Measurements from ENCODE around the gene SLC35B2. TPM values are rescaled to one million over a fixed set of nuclear protein-coding genes. Genes with fewer than 3 reads are reported as not detected.

The SLC35B2 gene
- total RNA-seq, 1 donor, result 92.8 TPM

GRCh38 chr6:44285552-44286284, 28.4 kb upstream of the SLC35B2 start:
- no peak for TF ChIP-seq CTCF (IDR thresholded peaks at IDR 0.05; ENCODE audit: insufficient read depth, low read depth, low read length)

DNA sequence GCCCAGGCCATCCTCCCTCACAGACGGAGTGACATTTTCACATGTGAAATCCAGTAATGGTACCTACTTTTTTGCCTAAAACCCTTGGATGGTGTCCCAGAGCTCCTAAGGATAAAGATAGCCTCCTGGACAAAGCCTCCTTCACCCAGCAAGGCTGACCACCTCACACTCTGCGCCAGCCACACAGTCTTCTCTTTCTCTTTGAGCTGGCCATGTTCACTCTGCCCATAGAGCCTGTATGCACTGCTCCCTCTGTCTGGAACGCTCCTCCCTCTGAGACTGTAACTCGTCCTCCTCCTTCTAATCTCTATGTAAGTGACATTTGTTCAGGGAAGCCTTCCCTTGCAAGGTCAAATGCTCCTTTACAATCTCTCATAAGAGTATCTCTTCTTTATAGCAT, 27.5 kb upstream of the SLC35B2 start:
- H3K4me3 ChIP-seq (ENCODE audit: low read depth, low read length), result no peak overlapping the region
- TF ChIP-seq CTCF (IDR thresholded peaks at IDR 0.05; ENCODE audit: insufficient read depth, low read depth, low read length), result no peak
- DNase-seq (ENCODE audit: low read depth), result no peak

More at GRCh38 chr6:44285552-44286284, 28.4 kb upstream of the SLC35B2 start:
- peak; percentile 27 for DNase-seq (ENCODE audit: low read depth)
- H3K4me3 ChIP-seq (ENCODE audit: low read depth, low read length), result no peak overlapping the region

- TF ChIP-seq CTCF (IDR thresholded peaks at IDR 0.05; ENCODE audit: insufficient read depth, low read depth, low read length), result no peak
- no peak overlapping the region for H3K4me3 ChIP-seq (ENCODE audit: low read depth, low read length)
- no peak for DNase-seq (ENCODE audit: low read depth)
These were observed 26.8 kb upstream of the SLC35B2 start for GRCh38 chr6:44284121-44284520.

- TF ChIP-seq CTCF (IDR thresholded peaks at IDR 0.05; ENCODE audit: insufficient read depth, low read depth, low read length), result no peak
- no peak for DNase-seq (ENCODE audit: low read depth)
- H3K4me3 ChIP-seq (ENCODE audit: low read depth, low read length), result no peak overlapping the region
These were observed 21.7 kb upstream of the SLC35B2 start for GRCh38 chr6:44278774-44279697.

DNA sequence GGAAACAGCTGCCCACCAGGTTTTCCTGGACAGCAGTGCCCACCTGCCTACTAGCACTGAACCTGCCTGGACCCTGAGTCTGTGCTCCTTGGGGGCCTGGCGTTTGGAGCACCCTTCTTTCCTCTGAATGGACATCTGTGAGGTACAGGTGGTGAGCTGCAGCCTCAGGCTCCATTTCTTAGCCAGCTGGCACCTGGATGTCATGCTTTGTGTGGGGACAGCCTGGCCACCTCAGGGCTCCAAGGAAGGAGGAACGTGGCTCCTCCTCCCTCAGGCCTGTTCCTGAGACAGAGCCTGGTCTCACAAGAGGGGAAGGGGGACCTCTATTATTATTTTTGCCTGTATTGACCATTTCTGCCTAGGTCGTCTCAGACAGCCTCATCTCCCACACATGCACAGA, 21.0 kb upstream of the SLC35B2 start:
- H3K4me3 ChIP-seq (ENCODE audit: low read depth, low read length), result no peak overlapping the region
- no peak for DNase-seq (ENCODE audit: low read depth)
- no peak for TF ChIP-seq CTCF (IDR thresholded peaks at IDR 0.05; ENCODE audit: insufficient read depth, low read depth, low read length)

DNA sequence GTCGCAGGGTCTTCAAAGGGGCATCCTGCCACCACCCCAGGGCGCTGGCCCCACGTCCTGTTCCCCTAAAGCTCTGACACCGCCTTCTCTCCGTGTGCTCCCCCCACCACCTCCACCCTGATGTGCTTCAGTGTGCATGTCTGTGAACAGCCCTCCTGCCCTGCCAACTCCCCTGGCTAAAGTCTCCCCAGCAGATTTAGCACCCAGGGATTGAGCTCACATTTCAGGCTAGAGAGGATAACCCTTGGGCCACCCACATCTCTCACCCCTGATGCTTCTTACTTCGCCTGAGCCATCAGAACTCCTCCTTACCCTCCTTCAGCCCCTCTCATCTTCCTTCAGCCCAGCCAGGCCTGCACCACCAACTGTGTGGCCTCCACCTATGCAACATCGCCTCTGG, 20.4 kb upstream of the SLC35B2 start:
- TF ChIP-seq CTCF (IDR thresholded peaks at IDR 0.05; ENCODE audit: insufficient read depth, low read depth, low read length), result no peak
- DNase-seq (ENCODE audit: low read depth), result no peak
- H3K4me3 ChIP-seq (ENCODE audit: low read depth, low read length), result no peak overlapping the region
